Measurements from ENCODE around the gene KDM4C. TPM values are rescaled to one million over a fixed set of nuclear protein-coding genes. Genes with fewer than 3 reads are reported as not detected.

Gene KDM4C
- total and polyA plus RNA-seq, 2 donors (not counting 1 experiment from before 2014, with no cell fraction given), result 49.7 to 141 TPM

GRCh38 chr9:7093040-7093439, 335.3 kb downstream of the KDM4C start:
- H3K27ac Mint-ChIP-seq, result no peak overlapping the region
- no peak overlapping the region for H3K4me3 Mint-ChIP-seq
- intact Hi-C loops (cut with micrococcal nuclease), result no loop called here
- H3K79me2 ChIP-seq (ENCODE audit: control insufficient read depth, insufficient read depth, low read length), result no peaks in the 10 kb centered on the region
- H3K9me3 Mint-ChIP-seq (ENCODE audit: insufficient read depth), result no peaks in the 10 kb centered on the region
- no peaks in the 10 kb centered on the region for H3K27me3 ChIP-seq (replicated peaks in 1 of 4; ENCODE audit: control extremely low read depth in 1 of 4, control insufficient read depth in 3 of 4, insufficient read depth in 4 of 4, low read length in 3 of 4)
- no peak for DNase-seq
- H3K9ac ChIP-seq (ENCODE audit: low read length), result no peak overlapping the region
- ChIA-PET POLR2A (no interaction called here), CTCF (no interaction called here)
- no peak overlapping the region for H3K4me3 ChIP-seq (ENCODE audit: control extremely low read depth in 1 of 5, extremely low read depth in 1 of 5, insufficient read depth in 1 of 5, low read depth in 2 of 5, low read length in 4 of 5)
- H4K20me1 ChIP-seq (ENCODE audit: control insufficient read depth, insufficient read depth, low read length, poor library complexity, severe bottlenecking), result peaks cover 6% of the 10 kb centered on the region
- no peak overlapping the region for H2AFZ ChIP-seq (ENCODE audit: insufficient read depth, low read depth, low read length, poor library complexity, severe bottlenecking)
- WGBS (ENCODE audit: insufficient coverage), result no CpG with 5 or more reads among the region's 4 CpGs
- peaks cover 5 to 17% of the 10 kb centered on the region in 2 experiments for H3K36me3 ChIP-seq (replicated peaks in 1 of 2; ENCODE audit: control extremely low read depth in 1 of 2, control insufficient read depth in 1 of 2, extremely low read depth in 1 of 2, insufficient read depth in 2 of 2, low read length in 1 of 2)
- peaks cover 10 to 11% of the 10 kb centered on the region in 2 donors for H3K4me1 ChIP-seq (ENCODE audit: control insufficient read depth in 2 of 2, insufficient read depth in 2 of 2, low read length in 2 of 2)
- ATAC-seq (ENCODE audit: low read depth), result no peak
- peaks cover 16% of the 10 kb centered on the region for H3K4me1 Mint-ChIP-seq
- no peak overlapping the region for H3K4me2 ChIP-seq (replicated peaks; ENCODE audit: low read depth, low read length, poor library complexity, severe bottlenecking)
- TF ChIP-seq EZH2 (IDR thresholded peaks at IDR 0.05; ENCODE audit: borderline replicate concordance, insufficient read depth, low read depth, low read length, poor library complexity, severe bottlenecking) (no peak), CTCF (IDR thresholded peaks at IDR 0.05) (no peak)
- H3K9me3 ChIP-seq (ENCODE audit: control extremely low read depth in 1 of 3, control insufficient read depth in 2 of 3, insufficient read depth in 1 of 3, low read length in 2 of 3), result peaks cover 0 to 1% (median 0%) of the 10 kb centered on the region in 3 donors
- H3K27me3 Mint-ChIP-seq, result no peaks in the 10 kb centered on the region
- H3K27ac ChIP-seq (ENCODE audit: low read length in 2 of 2), result no peak overlapping the region

DNA sequence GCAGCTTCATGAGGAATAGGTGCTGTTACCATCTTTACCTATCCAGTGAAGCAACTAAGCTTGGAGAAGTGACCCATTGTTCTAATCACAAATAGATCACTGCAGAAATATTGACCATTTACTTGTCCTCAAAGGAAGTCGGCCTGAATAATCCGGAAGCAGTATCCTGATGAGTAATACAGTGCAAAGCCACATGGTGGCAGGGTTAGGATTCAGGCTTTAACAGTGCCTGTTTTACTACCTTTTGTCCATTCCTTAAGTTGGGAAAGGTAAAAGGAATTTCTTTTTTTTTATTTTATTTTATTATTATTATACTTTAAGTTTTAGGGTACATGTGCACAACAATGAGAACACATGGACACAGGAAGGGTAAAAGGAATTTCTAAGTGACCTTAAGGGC, 336.3 kb downstream of the KDM4C start:
- Histone ChIP-seq H3K36me3 (replicated peaks in 1 of 2; ENCODE audit: control extremely low read depth in 1 of 2, control insufficient read depth in 1 of 2, extremely low read depth in 1 of 2, insufficient read depth in 2 of 2, low read length in 1 of 2) (peaks cover 8 to 18% of the 10 kb centered on the region in 2 experiments), H3K9me3 (ENCODE audit: control extremely low read depth in 1 of 3, control insufficient read depth in 2 of 3, insufficient read depth in 1 of 3, low read length in 2 of 3) (peaks cover 0 to 1% (median 0%) of the 10 kb centered on the region in 3 donors), H3K27me3 (replicated peaks in 1 of 4; ENCODE audit: control extremely low read depth in 1 of 4, control insufficient read depth in 3 of 4, insufficient read depth in 4 of 4, low read length in 3 of 4) (no peaks in the 10 kb centered on the region), H3K4me1 (ENCODE audit: control insufficient read depth in 2 of 2, insufficient read depth in 2 of 2, low read length in 2 of 2) (peaks cover 10 to 11% of the 10 kb centered on the region in 2 donors), H3K79me2 (ENCODE audit: control insufficient read depth, insufficient read depth, low read length) (no peaks in the 10 kb centered on the region), H3K27ac (ENCODE audit: low read length in 2 of 2) (no peak overlapping the region), H4K20me1 (ENCODE audit: control insufficient read depth, insufficient read depth, low read length, poor library complexity, severe bottlenecking) (peaks cover 6% of the 10 kb centered on the region), H3K9ac (ENCODE audit: low read length) (no peak overlapping the region), H3K4me2 (replicated peaks; ENCODE audit: low read depth, low read length, poor library complexity, severe bottlenecking) (no peak overlapping the region), H3K4me3 (ENCODE audit: control extremely low read depth in 1 of 5, extremely low read depth in 1 of 5, insufficient read depth in 1 of 5, low read depth in 2 of 5, low read length in 4 of 5) (no peak overlapping the region), H2AFZ (ENCODE audit: insufficient read depth, low read depth, low read length, poor library complexity, severe bottlenecking) (no peak overlapping the region)
- no peak overlapping the region for H3K4me3 Mint-ChIP-seq
- no CpG with 5 or more reads among the region's 2 CpGs for WGBS (ENCODE audit: insufficient coverage)
- no peak overlapping the region for H3K27ac Mint-ChIP-seq
- H3K9me3 Mint-ChIP-seq (ENCODE audit: insufficient read depth), result no peaks in the 10 kb centered on the region
- ATAC-seq (ENCODE audit: low read depth), result no peak
- no peaks in the 10 kb centered on the region for H3K27me3 Mint-ChIP-seq
- intact Hi-C loops (cut with micrococcal nuclease), result no loop called here
- H3K4me1 Mint-ChIP-seq, result peaks cover 16% of the 10 kb centered on the region
- POLR2A ChIA-PET, result no interaction called here
- CTCF ChIA-PET, result no interaction called here
- DNase-seq, result no peak
- TF ChIP-seq CTCF (IDR thresholded peaks at IDR 0.05) (no peak), EZH2 (IDR thresholded peaks at IDR 0.05; ENCODE audit: borderline replicate concordance, insufficient read depth, low read depth, low read length, poor library complexity, severe bottlenecking) (no peak)
